H1 (cell line): Measurements from ENCODE around the gene ZNF496. TPM values are rescaled to one million over a fixed set of nuclear protein-coding genes. Genes with fewer than 3 reads are reported as not detected.

Experiments
- CTCF ChIA-PET: fragments of 300-600 bp; sonication (Branson Sonifier 250); formaldehyde crosslinking; loops from one replicate; lab custom pipeline; 2021; ENCODE audit not compliant: partially characterized antibody; lab: Charles Lee
- POLR2A ChIA-PET: fragments of 300-600 bp; sonication (Branson Sonifier 250); formaldehyde crosslinking; loops from one replicate; lab custom pipeline; 2021; ENCODE audit warnings: inconsistent platforms; ENCODE audit not compliant: partially characterized antibody; lab: Charles Lee
- DNase-seq, 2 experiments: peaks; one replicate each; pipeline versions ENCODE4 v3.0.0 to v3.0.0-alpha.2; 2010 to 2022; ENCODE audit warnings: low spot score in 2 of 2, low read depth in 1 of 2, mixed read lengths in 1 of 2
- FAIRE-seq: peaks from 2 replicates; lab custom pipeline; 2011; peaks lifted over from hg19 to GRCh38; lab: Jason Lieb, UNC
- H2AFZ ChIP-seq: 2 replicates; pipeline ENCODE4 v1.8.1; 2012; ENCODE audit warnings: low read length, inconsistent platforms
- H2AK5ac ChIP-seq: 2 replicates; pipeline ENCODE4 v1.6.1; 2013; ENCODE audit warnings: low read depth, low read length
- H2BK120ac ChIP-seq: replicated peaks from 2 replicates; pipeline ENCODE3; 2013; ENCODE audit warnings: low read depth, low read length, inconsistent platforms
- H2BK12ac ChIP-seq: 2 replicates; pipeline ENCODE4 v1.6.1; 2013; ENCODE audit warnings: low read depth, low read length
- H2BK15ac ChIP-seq: 2 replicates; pipeline ENCODE4 v1.6.1; 2013; ENCODE audit warnings: low read length
- H2BK20ac ChIP-seq: 2 replicates; pipeline ENCODE4 v1.6.1; 2013; ENCODE audit warnings: low read length
- H2BK5ac ChIP-seq: 2 replicates; pipeline ENCODE4 v1.6.1; 2013; ENCODE audit warnings: low read depth, low read length
- H3K14ac ChIP-seq: 2 replicates; pipeline ENCODE4 v1.6.1; 2013; ENCODE audit warnings: inconsistent platforms; ENCODE audit not compliant: insufficient read length
- H3K18ac ChIP-seq: 2 replicates; pipeline ENCODE4 v1.6.1; 2013; ENCODE audit warnings: low read length; ENCODE audit errors: extremely low read depth
- H3K23ac ChIP-seq: 2 replicates; pipeline ENCODE4 v1.6.1; 2013; ENCODE audit warnings: inconsistent platforms; ENCODE audit not compliant: insufficient read length
- H3K23me2 ChIP-seq: 2 replicates; pipeline ENCODE4 v1.6.1; 2013; ENCODE audit warnings: low read depth, low read length
- H3K27ac ChIP-seq: 2 replicates; pipeline ENCODE4 v1.6.1; 2011; ENCODE audit warnings: low read depth, low read length, inconsistent platforms
- H3K27me3 ChIP-seq, 4 experiments: replicated peaks in 1 of 4; 1 replicate in 1 of 4; 2 replicates in 3 of 4; pipeline versions ENCODE4 v1.6.1 to v1.8.1; 2011 to 2013; ENCODE audit warnings: low read length in 3 of 4, mild to moderate bottlenecking in 3 of 4, inconsistent platforms in 2 of 4, mixed read lengths in 2 of 4, moderate library complexity in 1 of 4; ENCODE audit not compliant: control insufficient read depth in 3 of 4, insufficient read depth in 3 of 4; ENCODE audit errors: extremely low read depth in 1 of 4
- H3K36me3 ChIP-seq, 4 experiments: 2 replicates each; pipeline versions ENCODE4 v1.6.1 to v1.8.1; 2011 to 2013; ENCODE audit warnings: mild to moderate bottlenecking in 4 of 4, low read length in 3 of 4, moderate library complexity in 2 of 4, control low read depth in 1 of 4, inconsistent platforms in 1 of 4; ENCODE audit not compliant: insufficient read depth in 4 of 4, control insufficient read depth in 2 of 4
- H3K4ac ChIP-seq: replicated peaks from 2 replicates; pipeline ENCODE3; 2013; ENCODE audit warnings: low read length, low read depth, mixed read lengths, inconsistent platforms; ENCODE audit not compliant: insufficient read length
- H3K4me1 ChIP-seq, 4 experiments: replicated peaks in 1 of 4; 1 replicate in 1 of 4; 2 replicates in 3 of 4; pipeline versions ENCODE4 v1.6.1 to v1.8.1; 2011 to 2013; ENCODE audit warnings: low read length in 3 of 4, inconsistent platforms in 2 of 4, mixed read lengths in 1 of 4; ENCODE audit not compliant: insufficient read depth in 4 of 4, control insufficient read depth in 3 of 4
- H3K4me2 ChIP-seq, 2 experiments: 2 replicates each; pipeline versions ENCODE4 v1.6.1 to v1.8.1; 2011 to 2013; ENCODE audit warnings: low read depth in 2 of 2, low read length in 2 of 2, control low read depth in 1 of 2, inconsistent platforms in 1 of 2, mild to moderate bottlenecking in 1 of 2; ENCODE audit not compliant: insufficient read depth in 1 of 2
- H3K4me3 ChIP-seq, 4 experiments: fragments of 200-600, 300-600 bp in 1 of 4; sonication (generic), shearing (Covaris generic), sonication (Bioruptor Twin) in 1 of 4; 2 replicates each; pipeline versions ENCODE4 v1.5.1 to v1.8.1; 2011 to 2016; ENCODE audit warnings: low read length in 4 of 4, low read depth in 3 of 4, control low read depth in 2 of 4, inconsistent platforms in 2 of 4, mild to moderate bottlenecking in 2 of 4, mixed read lengths in 1 of 4, moderate library complexity in 1 of 4; ENCODE audit not compliant: insufficient read depth in 2 of 4; ENCODE audit errors: extremely low read depth in 1 of 4
- H3K56ac ChIP-seq: replicated peaks from 2 replicates; pipeline ENCODE3; 2013; ENCODE audit warnings: low read depth, mild to moderate bottlenecking, mixed read lengths, low read length, inconsistent platforms; ENCODE audit not compliant: insufficient read length
- H3K79me1 ChIP-seq: 2 replicates; pipeline ENCODE4 v1.6.1; 2013; ENCODE audit warnings: low read depth, low read length, control low read depth
- H3K79me2 ChIP-seq, 2 experiments: 2 replicates each; pipeline versions ENCODE4 v1.6.1 to v1.8.1; 2012 to 2013; ENCODE audit warnings: low read length in 2 of 2, mild to moderate bottlenecking in 2 of 2, inconsistent platforms in 1 of 2; ENCODE audit not compliant: insufficient read depth in 2 of 2, control insufficient read depth in 1 of 2
- H3K9ac ChIP-seq, 4 experiments: replicated peaks in 1 of 4; 1 replicate in 1 of 4; 2 replicates in 3 of 4; pipeline versions ENCODE4 v1.6.1 to v1.8.1; 2011 to 2013; ENCODE audit warnings: low read depth in 3 of 4, low read length in 3 of 4, control low read depth in 2 of 4, mild to moderate bottlenecking in 2 of 4, moderate library complexity in 2 of 4, inconsistent platforms in 1 of 4; ENCODE audit errors: extremely low read depth in 1 of 4
- H3K9me3 ChIP-seq, 2 experiments: 2 replicates each; pipeline versions ENCODE4 v1.6.1 to v1.8.1; 2012 to 2013; ENCODE audit warnings: mild to moderate bottlenecking in 2 of 2, moderate library complexity in 2 of 2, control low read depth in 1 of 2, inconsistent platforms in 1 of 2, low read depth in 1 of 2, low read length in 1 of 2, mixed read lengths in 1 of 2; ENCODE audit not compliant: insufficient read depth in 2 of 2
- H4K20me1 ChIP-seq, 2 experiments: replicated peaks in 1 of 2; 2 replicates each; pipeline versions ENCODE3 to v1.8.1; 2011 to 2013; ENCODE audit warnings: inconsistent platforms in 2 of 2, low read length in 2 of 2, mild to moderate bottlenecking in 1 of 2; ENCODE audit not compliant: insufficient read depth in 2 of 2, control insufficient read depth in 1 of 2
- H4K5ac ChIP-seq: 2 replicates; pipeline ENCODE4 v1.6.1; 2013; ENCODE audit warnings: low read length, low read depth, mixed read lengths, inconsistent platforms; ENCODE audit not compliant: insufficient read length
- H4K8ac ChIP-seq: 2 replicates; pipeline ENCODE4 v1.8.0; 2013; ENCODE audit warnings: mild to moderate bottlenecking, moderate library complexity, low read length, inconsistent platforms; ENCODE audit not compliant: insufficient read depth; ENCODE audit errors: extremely low read depth
- H4K91ac ChIP-seq: replicated peaks from 2 replicates; pipeline ENCODE3; 2013; ENCODE audit warnings: low read length, mixed read lengths, inconsistent platforms; ENCODE audit not compliant: insufficient read length
- POLR2A ChIP-seq, 2 experiments: IDR thresholded peaks; 1 replicate in 1 of 2; 2 replicates in 1 of 2; pipeline ENCODE4 v1.6.1; 2011; ENCODE audit warnings: low read depth in 2 of 2, low read length in 2 of 2, mild to moderate bottlenecking in 2 of 2; ENCODE audit errors: control extremely low read depth in 1 of 2
- YY1 ChIP-seq: IDR thresholded peaks from 2 replicates; pipeline ENCODE4 v1.6.1; 2011; ENCODE audit warnings: low read depth, mild to moderate bottlenecking, low read length
- WGBS, 2 experiments: shearing (Covaris generic) in 1 of 2; methylation state at CpG; one replicate each; pipeline versions ENCODE4 v1.1.6 to v1.1.7; 2013 to 2015; ENCODE audit warnings: low lambda C conversion rate in 2 of 2, mixed read lengths in 2 of 2, inconsistent platforms in 1 of 2, low coverage in 1 of 2, missing lambda C conversion rate in 1 of 2; ENCODE audit not compliant: insufficient replicate concordance in 2 of 2, insufficient coverage in 1 of 2, insufficient read length in 1 of 2; ENCODE audit errors: extremely low coverage in 1 of 2, missing lambda C conversion rate in 1 of 2; 5-methylcytosine and 5-hydroxymethylcytosine counted together
- polyA plus RNA-seq, 7 experiments: library from polyadenylated mRNA; depleted of rRNA in 3 of 7; stranded (reverse) in 5 of 7; unstranded in 2 of 7; fragments of >200 nt in 5 of 7; fragments of 200-250 nt in 2 of 7; gene quantifications; 1 replicate in 5 of 7; 2 replicates in 1 of 7; 4 replicates in 1 of 7; pipeline versions ENCODE4 v1.2.1 to v1.2.3, GENCODE V29; 2011 to 2013; ENCODE audit warnings: missing spikeins in 2 of 7, mixed read lengths in 2 of 7
- total RNA-seq: library from RNA; stranded (reverse); fragmentation: NEBNext Ultra II Directional; extraction: Animal tissue kit (Norgen Biotek cat#: 25700); gene quantifications from 2 replicates; pipeline ENCODE4 v1.2.1, GENCODE V29; 2021

The ZNF496 gene
- total and polyA plus RNA-seq, 2 of the 8 experiments (the other 6 are each of a cell fraction or from before 2014, with no cell fraction given) = 27.9 to 71.4 TPM

DNA sequence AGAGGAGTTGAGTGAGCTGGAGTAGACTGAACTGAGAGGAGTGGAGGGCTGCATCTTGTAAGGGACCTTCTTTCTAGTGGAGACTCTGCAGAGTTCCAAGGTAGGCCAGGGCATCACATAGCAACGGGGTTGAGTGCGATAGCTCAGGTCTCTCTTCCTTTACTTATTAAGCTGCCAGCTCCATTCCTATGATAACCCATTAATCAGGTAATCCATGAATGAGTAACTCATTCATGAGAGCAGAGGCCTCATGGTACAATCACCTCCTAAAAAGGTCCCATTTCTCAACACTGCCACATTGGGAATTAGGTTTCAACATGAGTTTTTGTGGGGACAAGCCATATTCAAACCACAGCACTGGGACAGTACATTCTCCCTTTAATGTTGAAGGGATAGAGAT is 54.5 kb downstream of the ZNF496 start:
- H3K23ac ChIP-seq = no peak overlapping the region
- no peak overlapping the region for H2BK12ac ChIP-seq
- 89% methylated on average over 2 of the region's 2 CpGs; no CpG with 5 or more reads in 1 of the 2 experiments for WGBS, 2 experiments
- no peaks in the 10 kb centered on the region; the same call in 1 of the 2 replicates for H3K23me2 ChIP-seq
- H3K14ac ChIP-seq = no peak overlapping the region
- no peak overlapping the region for H2AFZ ChIP-seq
- no peak overlapping the region for H2AK5ac ChIP-seq
- H3K4me1 ChIP-seq = peaks cover 0 to 3% (median 1%) of the 10 kb centered on the region in 4 experiments; a peak in 3 of 7 replicates
- no peak overlapping the region for H3K9ac ChIP-seq
- no peaks in the 10 kb centered on the region for H3K79me2 ChIP-seq
- no peak overlapping the region for H3K4me2 ChIP-seq
- DNase-seq (no peak), FAIRE-seq (no peak)
- H3K56ac ChIP-seq = no peak overlapping the region
- no peaks in the 10 kb centered on the region for H3K36me3 ChIP-seq
- H3K27ac ChIP-seq = no peak overlapping the region
- no peaks in the 10 kb centered on the region for H3K79me1 ChIP-seq
- H4K91ac ChIP-seq = no peak overlapping the region
- H3K4me3 ChIP-seq = no peak overlapping the region
- H3K4ac ChIP-seq = no peak overlapping the region
- H3K9me3 ChIP-seq = no peaks in the 10 kb centered on the region
- H2BK5ac ChIP-seq = no peak overlapping the region
- no peak overlapping the region for H4K8ac ChIP-seq
- CTCF ChIA-PET = interaction anchor here (1.0 kb wide), 1 partner anchor 9 kb away, joined by 3 read pairs; no protein-coding TSS in a partner anchor
- H2BK120ac ChIP-seq = no peak overlapping the region
- peaks cover 0 to 2% of the 10 kb centered on the region in 2 experiments for H4K20me1 ChIP-seq
- H4K5ac ChIP-seq = no peak overlapping the region
- no peak overlapping the region for H3K18ac ChIP-seq
- H3K27me3 ChIP-seq = no peaks in the 10 kb centered on the region
- POLR2A ChIA-PET = interaction anchor here (0.8 kb wide), 1 partner anchor 16 kb away, joined by 3 read pairs; no protein-coding TSS in a partner anchor
- H2BK20ac ChIP-seq = no peak overlapping the region
- no peak overlapping the region for H2BK15ac ChIP-seq
- TF ChIP-seq POLR2A (IDR thresholded peaks at IDR 0.05; ENCODE audit: control extremely low read depth in 1 of 2, low read depth in 2 of 2, low read length in 2 of 2) = no peak
- TF ChIP-seq YY1 = no peak
